CD4-positive, alpha-beta T cell treated with Interleukin-10 for 1 hour (primary cell): ENCODE results near the gene TLE3.
"Not testable (repeated sequence)": the region's sequence is repeated elsewhere in the genome, so short reads cannot be mapped to it uniquely, and the experiment has no call there.

ENCODE experiments used
- DNase-seq: peaks from one replicate; pipeline ENCODE4 v3.0.0-alpha.2; 2020

The TLE3 gene

GRCh38 chr15:70097321-70098152 lies at the start of gene TLE3:
Gene TLE3 (minus strand): TSS chr15:70097917. CDS start chr15:70096798, 1,119 bp downstream.
- DNase-seq = peak; percentile 98

DNA sequence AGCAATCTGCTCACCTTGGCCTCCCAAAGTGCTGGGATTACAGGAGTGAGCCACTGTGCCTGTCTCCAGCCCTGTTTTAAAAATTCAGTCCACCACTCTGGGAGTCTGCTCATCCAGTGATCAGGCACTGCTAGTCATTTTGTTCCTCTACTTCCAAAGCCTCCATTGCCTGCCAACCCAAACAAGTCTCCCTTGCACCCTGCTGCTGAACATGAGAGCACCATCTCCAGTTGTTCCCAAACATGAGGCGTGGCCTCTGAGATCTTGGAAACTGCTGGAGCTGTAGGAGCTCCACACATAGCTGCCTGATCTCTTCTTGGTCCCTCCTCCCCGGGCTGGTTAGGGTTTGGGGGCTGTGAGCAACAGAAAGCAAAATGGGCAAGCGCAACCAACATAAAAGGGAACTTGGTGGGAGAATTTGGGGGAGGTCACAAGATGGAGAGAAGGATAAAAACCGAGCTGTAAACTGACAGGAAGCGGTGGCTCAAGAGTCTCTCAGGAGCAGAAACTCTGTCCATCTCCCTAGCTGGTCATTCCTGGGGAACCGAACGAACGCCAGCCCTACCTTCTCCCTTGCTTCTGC lies 49.6 kb upstream of the TLE3 start:
- no peak for DNase-seq

DNA sequence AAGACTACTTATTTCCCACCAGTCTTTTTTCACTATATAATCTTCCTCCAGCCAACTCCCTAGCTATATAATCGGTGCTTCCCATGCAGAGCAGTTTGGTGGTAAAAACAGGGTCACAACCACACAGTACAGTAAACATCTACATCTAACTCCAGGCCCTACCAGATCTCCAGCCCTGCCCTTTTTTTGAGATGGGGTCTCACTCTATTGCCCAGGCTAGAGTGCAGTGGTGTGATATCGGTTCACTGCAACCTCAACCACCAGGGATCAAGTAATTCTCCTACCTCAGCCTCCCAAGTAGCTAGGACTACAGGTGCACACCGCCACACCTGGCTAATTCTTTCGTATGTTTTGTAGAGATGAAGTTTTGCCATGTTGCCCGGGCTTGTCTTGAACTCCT lies 49.1 kb upstream of the TLE3 start:
- DNase-seq = no peak

- no peak for DNase-seq
These were observed 48.4 kb upstream of the TLE3 start for GRCh38 chr15:70146162-70146561.

- DNase-seq = no peak
These were observed 47.5 kb upstream of the TLE3 start for GRCh38 chr15:70145261-70145660.

DNA sequence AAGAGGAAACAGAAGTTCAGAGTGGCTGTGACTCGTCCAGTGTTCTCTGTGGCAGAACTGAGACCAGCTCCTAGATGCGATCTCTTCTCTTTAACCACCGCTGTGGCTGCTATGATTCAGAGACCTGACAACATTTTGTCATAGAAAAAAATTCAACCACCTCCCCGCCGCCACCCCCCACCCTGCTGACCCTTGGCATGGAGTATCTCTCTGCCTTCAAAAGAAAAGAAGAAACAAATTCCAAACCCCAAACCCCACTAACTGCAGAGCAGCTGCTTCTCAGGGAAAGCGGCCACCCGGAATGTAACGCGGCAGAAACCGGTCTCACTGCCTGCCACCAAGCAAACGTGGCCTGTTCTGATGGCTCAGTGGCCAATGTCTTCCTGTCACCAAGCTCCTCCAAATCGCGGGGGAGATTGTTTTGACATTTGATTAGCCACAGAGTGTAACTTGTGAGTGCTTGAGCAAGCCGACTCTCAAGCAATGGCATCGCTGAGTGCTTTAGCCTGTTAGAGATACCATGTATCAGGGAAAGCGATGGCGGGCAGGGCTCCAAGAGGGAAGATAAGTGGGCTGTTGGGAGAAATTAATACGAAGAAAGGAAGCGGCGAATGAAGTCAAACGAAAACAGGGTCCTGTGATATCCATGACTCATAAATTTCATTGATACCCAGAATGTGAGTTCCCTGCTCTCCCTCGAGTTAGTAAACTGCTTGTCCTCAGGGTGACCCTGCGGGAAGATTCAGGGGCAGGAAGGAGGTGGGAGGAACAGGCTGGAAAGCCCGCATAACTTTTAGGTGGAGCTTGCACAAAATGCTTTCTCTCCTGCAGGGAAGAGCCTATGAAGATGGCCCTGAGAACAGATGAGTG lies 44.8 kb upstream of the TLE3 start:
- peak; percentile 11 for DNase-seq

GRCh38 chr15:70142072-70142321 lies 44.3 kb upstream of the TLE3 start:
- DNase-seq = no peak

GRCh38 chr15:70141376-70142071 lies 43.8 kb upstream of the TLE3 start:
- no peak for DNase-seq

- DNase-seq = peak; percentile 58
These were observed 43.0 kb upstream of the TLE3 start for GRCh38 chr15:70140543-70141375.

DNA sequence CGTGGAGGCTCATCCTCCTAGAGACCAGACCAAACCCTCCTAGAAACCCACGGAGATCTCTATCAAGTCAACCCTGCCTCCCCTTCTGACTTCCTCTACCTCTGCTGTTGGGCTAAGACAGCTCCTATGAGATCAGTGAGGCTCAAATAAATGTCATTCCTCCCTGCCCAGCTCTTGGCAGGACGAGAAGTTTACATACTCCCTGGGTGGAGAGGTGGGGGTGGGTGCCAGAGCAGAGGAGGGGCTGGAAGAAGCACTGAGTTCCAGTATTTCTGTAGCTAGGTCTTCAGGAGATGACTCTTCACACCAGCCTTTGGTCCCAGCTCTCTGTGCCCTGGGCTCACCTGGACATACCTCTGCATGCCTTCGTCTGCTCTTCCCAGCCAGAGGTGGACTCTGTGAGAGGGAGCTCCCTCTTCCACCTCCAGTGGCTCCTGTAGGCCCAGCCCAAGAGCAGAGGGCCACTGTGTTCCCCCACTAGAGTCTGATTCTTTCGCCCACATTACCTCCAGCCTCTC lies 42.4 kb upstream of the TLE3 start:
- DNase-seq = no peak

GRCh38 chr15:70137967-70138366 lies 40.2 kb upstream of the TLE3 start:
- DNase-seq = no peak

GRCh38 chr15:70137021-70137420 lies 39.3 kb upstream of the TLE3 start:
- DNase-seq = not testable (repeated sequence)

DNA sequence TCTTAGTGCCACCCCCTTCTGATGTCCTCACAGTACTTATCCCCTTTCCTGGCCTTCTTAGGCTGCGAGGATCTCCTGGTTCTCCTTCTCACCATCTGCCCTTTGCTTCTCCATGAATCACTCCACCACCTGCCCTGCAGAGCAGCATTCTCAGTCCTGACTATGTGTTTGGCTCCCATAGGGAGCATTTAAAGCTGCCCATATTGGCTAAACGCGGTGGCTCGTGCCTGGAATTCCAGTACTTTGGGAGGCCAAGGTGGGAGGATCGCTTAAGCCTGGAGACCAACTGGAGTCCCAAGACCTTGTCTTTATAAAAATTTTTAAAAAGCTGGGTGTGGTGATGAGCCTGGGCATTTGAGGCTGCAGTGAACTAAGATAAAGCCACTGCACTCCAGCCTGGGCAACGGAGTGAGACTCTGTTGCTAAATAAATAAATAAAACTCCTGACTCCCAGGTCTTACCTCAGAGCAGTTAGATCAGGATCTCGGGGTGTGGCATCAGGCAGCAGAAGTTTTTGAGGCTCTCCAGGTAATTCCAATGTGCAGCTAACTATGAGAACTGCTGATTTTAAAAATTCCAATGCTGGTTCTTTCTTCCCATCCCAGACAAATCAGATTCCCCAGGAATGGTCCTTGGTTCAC lies 36.2 kb upstream of the TLE3 start:
- DNase-seq = no peak

GRCh38 chr15:70133296-70133695 lies 35.6 kb upstream of the TLE3 start:
- no peak for DNase-seq

DNA sequence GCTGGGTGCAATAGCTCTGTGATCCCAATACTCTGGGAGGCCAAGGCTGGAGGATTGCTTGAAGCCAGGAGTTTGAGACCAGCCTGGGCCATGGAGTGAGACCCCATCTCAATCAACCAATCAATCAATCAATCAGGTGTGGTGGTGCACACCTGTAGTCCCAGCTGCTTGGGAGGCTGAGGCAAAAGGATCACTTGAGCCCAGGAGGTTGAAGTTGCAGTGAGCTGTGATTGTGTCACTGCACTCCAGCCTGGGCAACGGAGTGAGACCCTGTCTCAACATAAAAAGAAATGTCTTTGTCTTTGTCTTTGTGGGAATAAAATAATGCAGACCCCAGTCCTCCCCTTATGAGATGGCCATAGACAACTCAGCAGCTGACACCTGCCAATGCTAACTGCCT lies 34.9 kb upstream of the TLE3 start:
- no peak for DNase-seq

- DNase-seq = no peak
These were observed 34.4 kb upstream of the TLE3 start for GRCh38 chr15:70132139-70132538.

GRCh38 chr15:70128414-70129140 lies 30.9 kb upstream of the TLE3 start:
- no peak for DNase-seq

DNA sequence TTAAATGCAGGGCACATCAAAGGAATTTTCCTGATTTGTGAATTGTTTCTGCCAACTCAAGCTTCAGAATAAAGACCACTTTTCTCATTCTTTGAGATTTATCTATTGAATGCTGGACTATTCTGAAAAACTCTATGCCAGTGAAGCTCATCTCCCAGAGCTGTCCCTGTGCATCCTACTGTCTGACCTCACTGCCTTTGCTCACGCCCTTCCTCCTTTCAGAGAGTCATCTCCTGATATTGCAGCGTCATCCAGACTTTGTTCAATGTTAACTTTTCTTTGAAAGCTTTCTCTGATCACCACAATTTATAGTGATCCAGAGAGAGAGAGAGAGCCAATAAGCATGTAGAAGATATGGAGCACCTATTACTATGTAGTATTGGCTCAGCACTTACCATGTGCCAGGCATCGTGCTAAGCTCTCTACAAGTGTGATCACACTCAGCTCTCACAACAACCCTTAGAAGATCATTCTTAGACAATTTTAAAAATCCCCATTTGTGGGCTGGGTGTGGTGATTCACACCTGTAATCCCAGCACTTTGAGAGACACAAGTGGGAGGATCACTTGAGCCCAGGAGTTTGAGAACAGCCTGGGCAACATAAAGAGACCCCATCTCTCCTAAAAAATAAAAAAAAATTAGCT lies 30.2 kb upstream of the TLE3 start:
- no peak for DNase-seq

GRCh38 chr15:70127288-70127746 lies 29.6 kb upstream of the TLE3 start:
- DNase-seq = no peak

GRCh38 chr15:70126362-70126761 lies 28.6 kb upstream of the TLE3 start:
- DNase-seq = no peak
